ENCODE data around the gene CORO7.

- TF ChIP-seq, protein P1, sequence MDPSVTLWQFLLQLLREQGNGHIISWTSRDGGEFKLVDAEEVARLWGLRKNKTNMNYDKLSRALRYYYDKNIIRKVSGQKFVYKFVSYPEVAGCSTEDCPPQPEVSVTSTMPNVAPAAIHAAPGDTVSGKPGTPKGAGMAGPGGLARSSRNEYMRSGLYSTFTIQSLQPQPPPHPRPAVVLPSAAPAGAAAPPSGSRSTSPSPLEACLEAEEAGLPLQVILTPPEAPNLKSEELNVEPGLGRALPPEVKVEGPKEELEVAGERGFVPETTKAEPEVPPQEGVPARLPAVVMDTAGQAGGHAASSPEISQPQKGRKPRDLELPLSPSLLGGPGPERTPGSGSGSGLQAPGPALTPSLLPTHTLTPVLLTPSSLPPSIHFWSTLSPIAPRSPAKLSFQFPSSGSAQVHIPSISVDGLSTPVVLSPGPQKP (IDR thresholded peaks at IDR 0.05; ENCODE audit: low read depth, low read length): no peak
- TF ChIP-seq, protein P2, sequence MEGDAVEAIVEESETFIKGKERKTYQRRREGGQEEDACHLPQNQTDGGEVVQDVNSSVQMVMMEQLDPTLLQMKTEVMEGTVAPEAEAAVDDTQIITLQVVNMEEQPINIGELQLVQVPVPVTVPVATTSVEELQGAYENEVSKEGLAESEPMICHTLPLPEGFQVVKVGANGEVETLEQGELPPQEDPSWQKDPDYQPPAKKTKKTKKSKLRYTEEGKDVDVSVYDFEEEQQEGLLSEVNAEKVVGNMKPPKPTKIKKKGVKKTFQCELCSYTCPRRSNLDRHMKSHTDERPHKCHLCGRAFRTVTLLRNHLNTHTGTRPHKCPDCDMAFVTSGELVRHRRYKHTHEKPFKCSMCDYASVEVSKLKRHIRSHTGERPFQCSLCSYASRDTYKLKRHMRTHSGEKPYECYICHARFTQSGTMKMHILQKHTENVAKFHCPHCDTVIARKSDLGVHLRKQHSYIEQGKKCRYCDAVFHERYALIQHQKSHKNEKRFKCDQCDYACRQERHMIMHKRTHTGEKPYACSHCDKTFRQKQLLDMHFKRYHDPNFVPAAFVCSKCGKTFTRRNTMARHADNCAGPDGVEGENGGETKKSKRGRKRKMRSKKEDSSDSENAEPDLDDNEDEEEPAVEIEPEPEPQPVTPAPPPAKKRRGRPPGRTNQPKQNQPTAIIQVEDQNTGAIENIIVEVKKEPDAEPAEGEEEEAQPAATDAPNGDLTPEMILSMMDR (IDR thresholded peaks at IDR 0.05): no peak
- no peak for TF ChIP-seq EP300 (IDR thresholded peaks at IDR 0.05)
- no peak for TF ChIP-seq SREBF2 (IDR thresholded peaks at IDR 0.05)
Measured at GRCh38 chr16:4412159-4412558, 4.2 kb downstream of the CORO7 start.

Measured in A549 (cell line).